PC-3 (cell line): ENCODE results near the gene PTPRH. TPM values are rescaled to one million over a fixed set of nuclear protein-coding genes. Genes with fewer than 3 reads are reported as not detected.

Source experiments
- ATAC-seq: fragments of 200-7000 bp; cut with Tn5 transposase; 2 replicates; pipeline ENCODE4 v1.9.1; 2020; ENCODE audit warnings: mild to moderate bottlenecking, moderate library complexity
- BruUV-seq: library from RNA; stranded (reverse); fragments of 400-500 nt; replicated peaks from 2 replicates; lab custom pipeline; 2021; lab: Mats Ljungman, UMichigan
- CTCF ChIA-PET: fragments of 300-600 bp; sonication (Branson Sonifier 250); formaldehyde crosslinking; loops from one replicate; lab custom pipeline; 2022; ENCODE audit warnings: antibody characterized with exemption; lab: Charles Lee
- POLR2A ChIA-PET: fragments of 300-600 bp; sonication (Branson Sonifier 250); formaldehyde crosslinking; loops from one replicate; lab custom pipeline; 2022; ENCODE audit warnings: antibody characterized with exemption; ENCODE audit not compliant: unreplicated experiment; lab: Charles Lee
- DNase-seq: peaks from one replicate; pipeline ENCODE4 v3.0.0-alpha.2; 2015
- H2AFZ ChIP-seq: fragments of 300-600 bp; sonication (generic); 2 replicates; pipeline ENCODE4 v1.6.0; 2016; ENCODE audit warnings: antibody characterized with exemption, low read length
- H3F3A ChIP-seq: fragments of 300-600 bp; sonication (generic); one replicate; pipeline ENCODE4 v1.6.0; 2017; ENCODE audit warnings: antibody characterized with exemption, low read length, control low read depth, mild to moderate bottlenecking; ENCODE audit not compliant: unreplicated experiment
- H3K27ac ChIP-seq: fragments of 300-600 bp; sonication (generic); 2 replicates; pipeline ENCODE4 v1.5.1; 2016; ENCODE audit warnings: mild to moderate bottlenecking, low read length
- H3K27me3 ChIP-seq: fragments of 300-600 bp; sonication (generic); 2 replicates; pipeline ENCODE4 v1.6.1; 2016; ENCODE audit warnings: low read length, mixed read lengths
- H3K36me3 ChIP-seq: fragments of 300-600 bp; sonication (generic); 2 replicates; pipeline ENCODE4 v1.6.1; 2016; ENCODE audit warnings: low read depth, mixed run types, low read length, mixed read lengths
- H3K4me1 ChIP-seq: fragments of 300-600 bp; sonication (generic); 2 replicates; pipeline ENCODE4 v1.5.1; 2016; ENCODE audit warnings: low read length; ENCODE audit not compliant: insufficient read depth
- H3K4me2 ChIP-seq: fragments of 300-600 bp; sonication (generic); 2 replicates; pipeline ENCODE4 v1.6.0; 2016; ENCODE audit warnings: low read length
- H3K4me3 ChIP-seq: fragments of 300-600 bp; sonication (generic); 2 replicates; pipeline ENCODE4 v1.5.1; 2016; ENCODE audit warnings: mild to moderate bottlenecking, low read length, mixed read lengths
- H3K79me2 ChIP-seq: fragments of 300-600 bp; sonication (generic); 2 replicates; pipeline ENCODE4 v1.6.1; 2017; ENCODE audit warnings: low read length, mixed read lengths
- H3K9ac ChIP-seq: fragments of 300-600 bp; sonication (generic); 2 replicates; pipeline ENCODE4 v1.6.0; 2016; ENCODE audit warnings: mild to moderate bottlenecking, low read length
- H3K9me2 ChIP-seq: fragments of 300-600 bp; sonication (generic); replicated peaks from 2 replicates; pipeline ENCODE4 v1.6.1; 2016; ENCODE audit warnings: mixed run types, low read length, mixed read lengths
- H3K9me3 ChIP-seq: fragments of 300-600 bp; sonication (generic); 2 replicates; pipeline ENCODE4 v1.6.1; 2016; ENCODE audit warnings: low read length, mixed read lengths
- H4K20me1 ChIP-seq: fragments of 300-600 bp; sonication (generic); 2 replicates; pipeline ENCODE4 v1.6.1; 2016; ENCODE audit warnings: low read length, mixed read lengths
- CTCF ChIP-seq: fragments of 300-600 bp; sonication (generic); conservative IDR thresholded peaks from 2 replicates; pipeline ENCODE4 v1.5.1; 2017; ENCODE audit warnings: antibody characterized with exemption, low read depth, mild to moderate bottlenecking, low read length
- EZH2 ChIP-seq: fragments of 300-600 bp; sonication (generic); IDR thresholded peaks from one replicate; pipeline ENCODE4 v1.6.1; 2017; ENCODE audit warnings: antibody characterized with exemption, mild to moderate bottlenecking, low read length; ENCODE audit not compliant: unreplicated experiment
- EZH2phosphoT487 ChIP-seq: fragments of 300-600 bp; sonication (generic); IDR thresholded peaks from 2 replicates; pipeline ENCODE4 v1.6.1; 2018; ENCODE audit warnings: mild to moderate bottlenecking, antibody characterized with exemption, low read length, borderline replicate concordance
- intact Hi-C: fragments of 100-400 bp; cut with micrococcal nuclease; formaldehyde crosslinking; loops from 2 replicates; pipeline ENCODE4 v1.9.0; 2023
- total RNA-seq: library from RNA; depleted of rRNA; stranded (reverse); fragments of >200 nt; gene quantifications from 2 replicates; pipeline ENCODE4 v1.2.3, GENCODE V29; 2014

The PTPRH gene
- total RNA-seq, 1 experiment from 2014 or later: 10.9 TPM

GRCh38 chr19:55253842-55254624 is 44.7 kb upstream of the PTPRH start:
- intact Hi-C loops: no loop called here
- H3K27me3 ChIP-seq: no peaks in the 10 kb centered on the region
- ATAC-seq (no peak), DNase-seq (no peak)
- peaks cover 59% of the 10 kb centered on the region for H3K4me1 ChIP-seq
- peaks cover 6% of the 10 kb centered on the region; the same call in 1 of the 2 replicates for H3K36me3 ChIP-seq
- no peaks in the 10 kb centered on the region for H3K9me3 ChIP-seq
- no TSS peak for BruUV-seq
- ChIA-PET POLR2A (interaction anchor here (0.6 kb wide), 1 partner anchor 107 kb away, joined by 3 read pairs; no protein-coding TSS in a partner anchor), CTCF (no interaction called here)
- H3K4me3 ChIP-seq: no peak overlapping the region
- no peak overlapping the region for H2AFZ ChIP-seq
- 0 out of 2 replicates have a peak overlapping the region, but pooled peaks have one; percentile 95 for H3K27ac ChIP-seq
- H3F3A ChIP-seq: peaks cover 8% of the 10 kb centered on the region
- no peaks in the 10 kb centered on the region for H3K9me2 ChIP-seq
- peak overlapping the region; percentile 92 for H3K4me2 ChIP-seq
- no peak overlapping the region for H3K9ac ChIP-seq
- TF ChIP-seq EZH2: no peak
- TF ChIP-seq CTCF: no peak
- no peak for TF ChIP-seq EZH2phosphoT487
- peaks cover 97% of the 10 kb centered on the region for H3K79me2 ChIP-seq
- peaks cover 64% of the 10 kb centered on the region for H4K20me1 ChIP-seq

GRCh38 chr19:55252760-55253663 is 43.7 kb upstream of the PTPRH start:
- Histone ChIP-seq H3K79me2 (peaks cover 100% of the 10 kb centered on the region), H3K4me3 (no peak overlapping the region), H2AFZ (no peak overlapping the region), H3F3A (peaks cover 8% of the 10 kb centered on the region), H3K9me3 (no peaks in the 10 kb centered on the region), H3K9ac (no peak overlapping the region), H3K4me2 (no peak overlapping the region), H3K27ac (no peak overlapping the region), H3K9me2 (no peaks in the 10 kb centered on the region), H3K27me3 (no peaks in the 10 kb centered on the region), H3K4me1 (peaks cover 70% of the 10 kb centered on the region), H3K36me3 (peaks cover 6% of the 10 kb centered on the region; the same call in 1 of the 2 replicates), H4K20me1 (peaks cover 73% of the 10 kb centered on the region)
- DNase-seq (no peak), ATAC-seq (no peak)
- ChIA-PET POLR2A (no interaction called here), CTCF (no interaction called here)
- BruUV-seq: no TSS peak
- TF ChIP-seq EZH2phosphoT487 (no peak), EZH2 (no peak), CTCF (no peak)
- intact Hi-C loops: no loop called here
